ENCODE measurements around the gene NLGN4X. TPM values are rescaled to one million over a fixed set of nuclear protein-coding genes. Genes with fewer than 3 reads are reported as not detected.
A peak's percentile ranks its signal among the peaks of the same experiment; 100 is the strongest.

NLGN4X gene
- total RNA-seq, 1 donor from 2014 or later, result 11.5 TPM

DNA sequence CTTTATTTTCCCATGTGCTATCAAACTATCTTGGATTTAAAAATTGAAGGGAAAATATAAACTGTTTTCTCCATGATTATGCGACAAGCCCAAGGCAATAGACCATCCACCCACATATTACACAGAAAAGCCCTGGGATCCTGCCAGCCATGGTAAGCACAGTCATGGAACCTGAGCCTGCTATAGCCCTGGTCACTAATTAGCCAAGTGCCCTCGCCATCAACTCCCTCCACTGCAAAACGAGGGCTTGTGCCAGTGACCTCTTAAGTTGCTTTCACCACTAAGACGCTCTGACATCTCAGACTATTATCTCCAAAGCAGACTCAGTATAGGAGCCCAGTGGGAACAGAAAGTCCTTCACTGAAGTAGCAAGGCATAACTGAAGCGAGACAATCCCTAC, 69.2 kb downstream of the NLGN4X start:
- Histone ChIP-seq H3K9me3 (ENCODE audit: insufficient read depth, low read depth, low read length) (no peaks in the 10 kb centered on the region), H3K27me3 (ENCODE audit: insufficient read depth, low read length) (no peaks in the 10 kb centered on the region), H3K27ac (ENCODE audit: low read depth, low read length) (no peak overlapping the region), H3K9ac (ENCODE audit: low read length) (no peak overlapping the region), H3K36me3 (ENCODE audit: insufficient read depth, low read length) (no peaks in the 10 kb centered on the region), H2AFZ (ENCODE audit: low read depth, low read length) (no peak overlapping the region), H3K4me2 (ENCODE audit: low read length) (no peak overlapping the region), H4K20me1 (ENCODE audit: insufficient read depth, low read length) (no peaks in the 10 kb centered on the region), H3K79me2 (ENCODE audit: insufficient read depth, low read length) (no peaks in the 10 kb centered on the region), H3K4me1 (ENCODE audit: insufficient read depth, low read length) (no peaks in the 10 kb centered on the region), H3K4me3 (ENCODE audit: insufficient read depth, low read depth, low read length) (no peak overlapping the region)
- H3K9me3 Mint-ChIP-seq (ENCODE audit: unreplicated experiment), result no peaks in the 10 kb centered on the region
- no peak for TF ChIP-seq EZH2 (IDR thresholded peaks at IDR 0.05; ENCODE audit: insufficient read depth, low read length)
- TF ChIP-seq, protein P1, sequence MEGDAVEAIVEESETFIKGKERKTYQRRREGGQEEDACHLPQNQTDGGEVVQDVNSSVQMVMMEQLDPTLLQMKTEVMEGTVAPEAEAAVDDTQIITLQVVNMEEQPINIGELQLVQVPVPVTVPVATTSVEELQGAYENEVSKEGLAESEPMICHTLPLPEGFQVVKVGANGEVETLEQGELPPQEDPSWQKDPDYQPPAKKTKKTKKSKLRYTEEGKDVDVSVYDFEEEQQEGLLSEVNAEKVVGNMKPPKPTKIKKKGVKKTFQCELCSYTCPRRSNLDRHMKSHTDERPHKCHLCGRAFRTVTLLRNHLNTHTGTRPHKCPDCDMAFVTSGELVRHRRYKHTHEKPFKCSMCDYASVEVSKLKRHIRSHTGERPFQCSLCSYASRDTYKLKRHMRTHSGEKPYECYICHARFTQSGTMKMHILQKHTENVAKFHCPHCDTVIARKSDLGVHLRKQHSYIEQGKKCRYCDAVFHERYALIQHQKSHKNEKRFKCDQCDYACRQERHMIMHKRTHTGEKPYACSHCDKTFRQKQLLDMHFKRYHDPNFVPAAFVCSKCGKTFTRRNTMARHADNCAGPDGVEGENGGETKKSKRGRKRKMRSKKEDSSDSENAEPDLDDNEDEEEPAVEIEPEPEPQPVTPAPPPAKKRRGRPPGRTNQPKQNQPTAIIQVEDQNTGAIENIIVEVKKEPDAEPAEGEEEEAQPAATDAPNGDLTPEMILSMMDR (IDR thresholded peaks at IDR 0.05; ENCODE audit: insufficient read depth, low read depth, low read length), result no peak
- H3K27me3 Mint-ChIP-seq (ENCODE audit: low read depth, unreplicated experiment), result no peaks in the 10 kb centered on the region
- H3K4me1 Mint-ChIP-seq (ENCODE audit: low read depth, unreplicated experiment), result peaks cover 17% of the 10 kb centered on the region
- no peak overlapping the region for H3K4me3 Mint-ChIP-seq (ENCODE audit: unreplicated experiment)
- DNase-seq (ENCODE audit: low read depth), result no peak
- no peak for FAIRE-seq
- no peak overlapping the region for H3K27ac Mint-ChIP-seq (ENCODE audit: unreplicated experiment)
- H3K36me3 Mint-ChIP-seq (ENCODE audit: low read depth, unreplicated experiment), result no peaks in the 10 kb centered on the region

DNA sequence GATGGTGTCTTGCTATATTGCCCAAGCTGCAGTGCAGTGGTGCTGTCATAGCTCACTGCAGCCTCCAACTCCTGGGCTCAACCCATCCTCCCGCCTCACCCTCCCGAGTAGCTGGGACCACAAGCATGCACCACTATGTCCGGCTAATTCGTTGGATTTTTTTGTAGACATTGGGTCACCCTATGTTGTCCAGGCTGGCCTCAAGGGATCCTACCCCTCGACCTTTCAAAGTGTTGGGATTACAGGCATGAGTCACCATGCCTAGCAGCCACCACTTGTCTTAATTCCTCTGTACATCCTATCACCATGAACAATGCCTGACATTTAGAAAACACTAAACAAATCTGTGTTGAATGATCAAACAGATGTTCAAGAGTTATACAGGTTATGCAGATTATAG, 76.7 kb downstream of the NLGN4X start:
- TF ChIP-seq, protein P1 (IDR thresholded peaks at IDR 0.05; ENCODE audit: insufficient read depth, low read depth, low read length), result no peak
- no peak for TF ChIP-seq EZH2 (IDR thresholded peaks at IDR 0.05; ENCODE audit: insufficient read depth, low read length)
- Mint-ChIP-seq H3K9me3 (ENCODE audit: unreplicated experiment) (no peaks in the 10 kb centered on the region), H3K4me3 (ENCODE audit: unreplicated experiment) (no peak overlapping the region), H3K4me1 (ENCODE audit: low read depth, unreplicated experiment) (peaks cover 11% of the 10 kb centered on the region), H3K27me3 (ENCODE audit: low read depth, unreplicated experiment) (no peaks in the 10 kb centered on the region), H3K27ac (ENCODE audit: unreplicated experiment) (no peak overlapping the region), H3K36me3 (ENCODE audit: low read depth, unreplicated experiment) (no peaks in the 10 kb centered on the region)
- H3K4me1 ChIP-seq (ENCODE audit: insufficient read depth, low read length), result no peaks in the 10 kb centered on the region
- no peak overlapping the region for H3K4me3 ChIP-seq (ENCODE audit: insufficient read depth, low read depth, low read length)
- H3K79me2 ChIP-seq (ENCODE audit: insufficient read depth, low read length), result no peaks in the 10 kb centered on the region
- H3K36me3 ChIP-seq (ENCODE audit: insufficient read depth, low read length), result no peaks in the 10 kb centered on the region
- no peaks in the 10 kb centered on the region for H4K20me1 ChIP-seq (ENCODE audit: insufficient read depth, low read length)
- no peak for DNase-seq (ENCODE audit: low read depth)
- H2AFZ ChIP-seq (ENCODE audit: low read depth, low read length), result no peak overlapping the region
- H3K27ac ChIP-seq (ENCODE audit: low read depth, low read length), result no peak overlapping the region
- no peaks in the 10 kb centered on the region for H3K27me3 ChIP-seq (ENCODE audit: insufficient read depth, low read length)
- no peak for FAIRE-seq
- H3K4me2 ChIP-seq (ENCODE audit: low read length), result no peak overlapping the region
- H3K9me3 ChIP-seq (ENCODE audit: insufficient read depth, low read depth, low read length), result no peaks in the 10 kb centered on the region
- H3K9ac ChIP-seq (ENCODE audit: low read length), result no peak overlapping the region

DNA sequence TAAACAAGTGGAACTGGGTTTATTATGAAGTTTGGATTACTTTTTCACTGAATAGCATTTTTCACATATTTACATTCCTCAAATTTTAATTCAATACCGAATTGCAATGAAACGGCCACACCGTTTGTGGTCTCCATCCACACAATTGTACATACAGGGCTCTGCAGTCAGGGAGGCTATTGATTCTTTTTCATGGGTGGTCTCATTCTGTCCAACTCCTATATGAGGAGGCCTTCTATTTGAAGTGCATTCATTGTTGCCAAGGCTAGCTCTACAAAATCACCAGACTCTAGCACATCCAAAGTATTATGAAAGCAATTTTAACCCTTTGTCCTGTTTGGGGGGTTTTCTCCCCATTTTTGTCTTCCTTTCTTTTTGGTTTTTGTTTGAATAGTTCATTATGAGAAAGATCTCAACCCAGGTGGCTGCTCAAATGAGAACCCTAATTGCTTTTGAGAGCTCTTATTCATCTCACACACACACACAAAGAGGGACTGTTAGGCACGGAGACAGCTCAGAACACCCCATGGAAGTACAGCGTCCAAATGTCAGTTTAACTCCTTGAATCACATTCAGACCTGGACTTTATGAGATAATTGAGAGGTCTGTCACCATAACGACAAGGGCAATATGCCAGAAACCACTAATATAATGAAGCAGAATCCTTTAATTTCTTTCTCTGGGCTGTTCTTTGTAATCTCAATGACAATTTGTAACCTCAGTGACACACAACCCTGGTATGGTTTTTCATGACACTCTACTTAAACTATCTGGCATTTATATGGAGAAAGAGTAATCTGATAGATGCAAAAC, 79.4 kb downstream of the NLGN4X start:
- Mint-ChIP-seq H3K4me3 (ENCODE audit: unreplicated experiment) (no peak overlapping the region), H3K27ac (ENCODE audit: unreplicated experiment) (no peak overlapping the region), H3K4me1 (ENCODE audit: low read depth, unreplicated experiment) (peaks cover 5% of the 10 kb centered on the region), H3K27me3 (ENCODE audit: low read depth, unreplicated experiment) (no peaks in the 10 kb centered on the region), H3K36me3 (ENCODE audit: low read depth, unreplicated experiment) (no peaks in the 10 kb centered on the region), H3K9me3 (ENCODE audit: unreplicated experiment) (no peaks in the 10 kb centered on the region)
- H3K9ac ChIP-seq (ENCODE audit: low read length), result no peak overlapping the region
- peak overlapping the region; percentile 30 for H3K4me2 ChIP-seq (ENCODE audit: low read length)
- H3K79me2 ChIP-seq (ENCODE audit: insufficient read depth, low read length), result no peaks in the 10 kb centered on the region
- H4K20me1 ChIP-seq (ENCODE audit: insufficient read depth, low read length), result no peaks in the 10 kb centered on the region
- no peak overlapping the region for H2AFZ ChIP-seq (ENCODE audit: low read depth, low read length)
- H3K36me3 ChIP-seq (ENCODE audit: insufficient read depth, low read length), result no peaks in the 10 kb centered on the region
- DNase-seq (ENCODE audit: low read depth), result peak; percentile 43
- H3K27ac ChIP-seq (ENCODE audit: low read depth, low read length), result no peak overlapping the region
- H3K4me3 ChIP-seq (ENCODE audit: insufficient read depth, low read depth, low read length), result no peak overlapping the region
- no peaks in the 10 kb centered on the region for H3K9me3 ChIP-seq (ENCODE audit: insufficient read depth, low read depth, low read length)
- no peaks in the 10 kb centered on the region for H3K27me3 ChIP-seq (ENCODE audit: insufficient read depth, low read length)
- no peaks in the 10 kb centered on the region for H3K4me1 ChIP-seq (ENCODE audit: insufficient read depth, low read length)
- peak; percentile 95 for FAIRE-seq
- TF ChIP-seq, protein P1 (IDR thresholded peaks at IDR 0.05; ENCODE audit: insufficient read depth, low read depth, low read length), result no peak
- no peak for TF ChIP-seq EZH2 (IDR thresholded peaks at IDR 0.05; ENCODE audit: insufficient read depth, low read length)

Measured in astrocyte (in vitro differentiated cells and primary cell).